NCI-H774 (cell line): Measurements from ENCODE around the gene TRNP1.

Experiments
- DNase-seq: peaks from one replicate; lab custom pipeline; 2025; lab: John Stamatoyannopoulos, UW

Gene TRNP1

DNA sequence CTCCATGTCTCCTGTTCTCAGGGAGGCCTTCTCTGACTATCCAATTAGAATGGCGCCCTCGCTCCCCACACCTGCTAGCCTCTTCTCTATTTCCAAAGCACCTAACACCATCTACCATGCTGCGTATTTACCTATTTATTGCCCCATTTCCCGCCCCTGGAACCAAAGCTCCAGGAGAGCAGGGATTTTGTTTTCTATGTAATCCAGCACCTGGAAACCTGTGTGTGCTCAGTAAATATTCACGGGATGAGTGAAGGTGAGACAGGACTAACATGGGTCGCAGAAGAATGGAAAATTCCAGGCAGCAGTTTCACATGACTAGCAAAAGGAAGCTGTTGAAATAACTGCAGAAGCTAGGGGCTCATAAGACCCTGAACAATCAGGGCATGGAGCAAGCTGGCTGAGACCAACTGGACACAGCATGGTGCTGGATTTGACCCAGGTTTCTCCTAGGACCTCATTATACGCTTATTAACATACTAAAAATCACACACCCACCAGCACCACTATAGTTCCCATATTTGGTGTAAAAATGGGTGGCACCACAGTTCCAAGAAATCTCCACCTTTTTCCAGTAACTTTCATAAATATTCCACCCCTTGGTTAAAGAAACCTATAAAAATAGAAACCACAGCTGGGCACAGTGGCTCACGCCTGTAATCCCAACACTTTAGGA, 34.2 kb downstream of the TRNP1 start:
- DNase-seq = peak; percentile 21

DNA sequence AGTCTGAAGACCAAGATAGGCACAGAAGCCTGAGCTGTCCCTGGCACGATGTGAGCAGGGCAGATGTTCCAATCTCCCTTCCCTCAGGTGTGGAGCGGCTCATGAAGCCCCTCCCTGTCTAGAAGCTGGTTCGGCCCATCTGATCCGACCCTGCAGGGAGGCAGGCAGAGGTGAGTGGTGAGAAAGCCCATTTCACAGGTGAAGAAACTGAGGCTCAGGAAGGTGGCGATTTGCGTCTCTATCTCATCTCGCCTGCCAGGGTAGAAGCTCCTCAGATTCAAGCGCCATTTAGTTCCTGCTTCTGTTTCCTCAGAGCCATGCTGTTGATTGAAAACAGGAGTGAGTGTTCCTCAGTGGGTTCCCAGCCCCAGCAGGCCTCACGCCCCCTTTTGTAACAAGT, 36.0 kb downstream of the TRNP1 start:
- DNase-seq = no peak

DNA sequence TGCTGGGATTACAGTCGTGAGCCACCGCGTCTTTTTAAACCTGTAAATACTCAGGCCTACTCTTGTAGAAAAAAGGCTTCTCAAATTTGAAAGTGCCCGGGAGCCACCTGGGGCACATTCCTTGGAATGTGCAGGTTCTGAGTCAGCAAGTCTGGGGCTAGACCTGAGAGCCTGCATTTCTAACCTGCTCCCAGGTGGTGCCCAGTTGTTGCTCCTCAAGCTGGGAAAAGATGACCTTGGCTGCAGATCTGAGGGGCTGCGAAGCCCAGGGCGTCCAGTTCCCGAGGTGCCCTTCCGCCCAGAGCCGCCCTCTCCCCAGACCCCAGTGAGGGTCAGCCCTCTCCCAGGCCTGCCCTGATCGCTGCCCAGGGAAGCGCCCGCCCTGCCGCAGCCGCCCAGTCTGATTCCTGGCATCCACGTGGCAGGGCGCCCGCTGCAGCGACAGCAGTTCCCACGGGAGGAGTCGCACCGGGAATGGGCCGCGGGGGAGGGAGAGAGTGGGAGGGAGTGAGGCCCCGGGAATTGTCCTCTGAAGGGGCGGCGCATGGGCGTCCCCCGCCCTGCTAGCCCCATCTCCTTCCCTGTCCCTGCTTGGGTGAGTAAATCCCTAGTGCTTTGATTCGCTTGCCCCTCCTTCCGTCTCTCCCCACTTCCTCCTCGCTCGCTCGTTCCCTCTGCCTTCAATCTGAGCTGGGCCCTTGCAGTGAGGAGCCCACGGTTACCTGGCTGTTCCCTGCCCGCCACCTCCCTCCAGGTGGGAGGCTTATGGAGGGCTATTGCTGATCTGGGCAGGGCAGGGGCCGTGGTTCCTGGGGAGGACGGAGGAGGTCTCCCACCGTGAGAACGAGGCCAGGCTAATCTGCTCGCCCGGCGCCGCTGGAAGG, 38.0 kb downstream of the TRNP1 start:
- no peak for DNase-seq

DNA sequence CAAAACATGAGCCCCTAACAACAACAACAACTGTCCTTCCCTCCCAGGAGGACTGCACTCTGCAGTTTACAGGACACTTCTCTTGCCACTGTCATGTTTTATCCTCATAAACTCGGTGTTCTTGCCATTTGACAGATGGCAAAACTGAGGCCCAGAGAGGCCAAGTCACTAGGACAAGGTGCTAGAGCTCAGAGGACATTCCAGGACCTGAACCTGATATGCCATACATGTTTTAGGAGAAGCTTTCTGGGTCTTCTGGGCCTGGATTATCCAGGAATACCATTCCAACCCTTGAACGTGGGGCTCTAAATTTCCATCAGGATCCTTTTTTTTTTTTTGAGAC, 38.6 kb downstream of the TRNP1 start:
- DNase-seq = no peak

GRCh38 chr1:27033043-27033746, 39.7 kb downstream of the TRNP1 start:
- DNase-seq = no peak

GRCh38 chr1:27035344-27035743, 41.9 kb downstream of the TRNP1 start:
- no peak for DNase-seq

DNA sequence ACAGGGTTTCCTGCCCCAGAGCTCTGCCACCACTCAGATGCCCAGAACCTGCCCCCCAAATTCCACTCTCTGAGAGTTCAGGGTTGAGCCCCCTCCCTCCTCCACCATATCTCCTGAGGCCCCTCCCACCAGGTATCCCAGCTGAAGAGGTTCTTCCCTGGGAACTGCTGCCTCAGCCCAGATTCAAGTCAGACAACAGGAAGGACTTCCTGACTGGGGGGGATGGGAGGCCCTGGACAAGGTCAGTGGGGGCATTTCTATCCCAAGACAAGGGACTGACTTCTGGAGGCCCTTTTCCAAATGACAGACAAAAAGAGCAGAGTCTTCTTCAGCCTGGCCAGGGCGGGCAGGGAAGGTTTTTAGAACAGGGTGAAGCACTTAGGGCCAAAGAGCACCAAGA, 43.2 kb downstream of the TRNP1 start:
- no peak for DNase-seq

DNA sequence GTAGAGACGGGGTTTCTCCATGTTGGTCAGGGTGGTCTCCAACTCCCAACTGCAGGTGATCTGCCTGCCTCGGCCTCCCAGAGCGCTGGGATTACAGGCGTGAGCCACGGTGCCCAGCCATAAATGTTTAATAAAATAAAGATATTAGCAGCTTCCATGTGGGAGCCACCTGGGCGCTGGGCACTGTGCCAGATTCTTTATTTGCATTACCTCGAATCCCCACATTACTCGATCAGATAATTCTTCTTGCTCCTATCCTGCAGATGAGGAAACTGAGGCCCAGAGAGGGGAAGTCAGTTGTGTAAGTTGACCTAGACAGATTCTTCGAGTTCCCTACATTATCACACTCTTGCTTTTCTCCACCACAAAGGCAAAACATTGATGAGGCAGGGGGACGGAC, 44.0 kb downstream of the TRNP1 start:
- DNase-seq = no peak

- no peak for DNase-seq
Measured at GRCh38 chr1:27038020-27038419, 44.5 kb downstream of the TRNP1 start.

DNA sequence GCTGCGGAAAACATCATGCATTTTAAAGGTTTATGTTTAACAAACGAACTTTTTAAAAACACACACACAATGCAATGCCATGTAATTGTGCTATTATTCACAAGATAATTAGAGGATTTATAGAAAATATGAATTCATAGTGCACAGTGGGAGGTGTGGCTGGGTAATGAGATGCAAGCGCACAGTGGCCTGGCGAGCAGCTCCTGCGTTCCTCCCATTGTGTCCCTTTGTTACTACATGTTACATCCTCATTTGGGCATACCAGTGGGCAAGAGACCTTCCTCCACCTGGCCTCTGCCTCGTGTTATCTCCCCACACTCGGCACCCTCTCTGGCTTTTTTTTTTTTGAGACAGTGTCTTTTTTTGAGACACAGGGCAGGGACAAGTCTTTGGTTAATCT, 49.2 kb downstream of the TRNP1 start:
- DNase-seq = no peak

DNA sequence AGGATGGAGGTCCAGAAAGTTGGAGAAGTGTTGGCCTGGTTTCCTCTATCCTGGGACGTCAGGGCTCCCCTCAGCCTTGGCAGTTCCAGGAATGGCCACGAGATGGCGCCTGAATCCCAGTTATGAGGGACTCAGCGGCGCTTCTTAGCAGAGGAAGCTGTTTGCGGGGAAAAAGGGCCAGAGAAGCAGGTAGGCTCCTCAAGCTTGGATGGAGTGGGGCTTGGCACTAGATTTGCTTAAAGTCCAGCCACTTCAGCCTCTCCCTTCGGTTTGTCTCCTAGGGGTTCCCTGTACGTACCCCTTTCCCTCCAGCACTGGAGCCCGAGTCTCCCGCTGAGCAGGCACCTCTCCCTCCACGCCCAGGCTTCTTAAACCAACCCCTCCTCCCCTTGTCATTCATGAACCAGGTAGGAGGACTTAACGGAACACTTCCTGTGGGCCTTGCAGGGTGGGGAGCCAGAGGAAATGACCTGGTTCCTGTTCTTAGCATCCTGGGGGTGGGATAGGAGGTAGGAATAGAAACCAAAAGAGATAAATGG, 51.2 kb downstream of the TRNP1 start:
- DNase-seq = peak; percentile 44

DNA sequence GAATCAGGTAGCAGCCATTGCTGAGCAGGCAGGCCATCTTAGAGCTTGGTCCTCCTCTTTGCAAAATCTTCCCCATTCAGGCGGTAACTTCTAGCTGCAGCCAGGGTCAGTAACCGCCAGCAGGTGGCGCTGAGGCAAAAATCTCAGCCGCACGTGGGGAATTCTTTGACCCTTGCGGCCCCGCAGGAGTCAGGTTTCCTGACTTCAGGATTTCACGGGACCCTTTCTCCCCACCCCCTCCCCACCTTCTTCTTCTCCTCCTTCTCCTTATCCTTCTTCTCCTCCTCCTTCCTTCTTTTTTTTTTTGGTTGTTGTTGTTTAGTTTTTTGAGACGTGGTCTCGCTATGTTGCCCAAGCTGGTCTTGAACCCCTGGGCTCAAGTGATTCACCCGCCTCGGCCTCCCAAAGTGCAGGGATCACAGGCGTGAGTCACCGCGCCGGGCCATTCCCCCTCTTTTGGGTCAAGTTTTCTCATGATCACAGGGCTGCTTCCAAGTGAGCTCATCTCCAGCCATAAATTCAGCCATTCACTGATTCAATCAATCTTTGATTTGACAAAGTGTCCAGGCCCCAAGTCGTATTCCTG, 52.6 kb downstream of the TRNP1 start:
- no peak for DNase-seq

GRCh38 chr1:27047914-27048313, 54.4 kb downstream of the TRNP1 start:
- no peak for DNase-seq

GRCh38 chr1:27049100-27049499, 55.6 kb downstream of the TRNP1 start:
- no peak for DNase-seq

DNA sequence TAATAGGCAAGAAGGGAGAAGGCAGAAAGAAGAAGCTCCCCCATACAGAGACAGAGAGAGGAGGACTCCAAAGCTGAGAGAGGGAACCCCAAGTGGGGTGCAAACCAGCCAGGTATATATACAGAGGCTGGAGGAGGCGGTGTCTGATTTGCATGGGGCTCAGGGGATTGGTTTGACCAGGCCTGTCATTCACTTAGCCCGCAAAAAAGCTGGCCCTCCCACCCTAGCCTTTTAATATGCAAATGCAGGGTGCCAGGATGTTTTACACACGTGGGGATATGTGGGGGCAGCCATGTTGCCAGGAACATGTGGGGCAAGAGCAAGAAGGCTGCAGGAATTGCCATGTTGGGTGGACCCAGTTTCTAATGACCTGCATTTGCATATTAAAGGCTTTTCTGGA, 56.1 kb downstream of the TRNP1 start:
- DNase-seq = no peak
